Measurements from ENCODE around the gene SERPINA4. TPM values are rescaled to one million over a fixed set of nuclear protein-coding genes. Genes with fewer than 3 reads are reported as not detected.

SERPINA4 gene
- total RNA-seq, 1 donor from 2014 or later: not detected

- no peak for TF ChIP-seq EZH2 (IDR thresholded peaks at IDR 0.05; ENCODE audit: insufficient read depth, low read length)
- TF ChIP-seq, protein P1, sequence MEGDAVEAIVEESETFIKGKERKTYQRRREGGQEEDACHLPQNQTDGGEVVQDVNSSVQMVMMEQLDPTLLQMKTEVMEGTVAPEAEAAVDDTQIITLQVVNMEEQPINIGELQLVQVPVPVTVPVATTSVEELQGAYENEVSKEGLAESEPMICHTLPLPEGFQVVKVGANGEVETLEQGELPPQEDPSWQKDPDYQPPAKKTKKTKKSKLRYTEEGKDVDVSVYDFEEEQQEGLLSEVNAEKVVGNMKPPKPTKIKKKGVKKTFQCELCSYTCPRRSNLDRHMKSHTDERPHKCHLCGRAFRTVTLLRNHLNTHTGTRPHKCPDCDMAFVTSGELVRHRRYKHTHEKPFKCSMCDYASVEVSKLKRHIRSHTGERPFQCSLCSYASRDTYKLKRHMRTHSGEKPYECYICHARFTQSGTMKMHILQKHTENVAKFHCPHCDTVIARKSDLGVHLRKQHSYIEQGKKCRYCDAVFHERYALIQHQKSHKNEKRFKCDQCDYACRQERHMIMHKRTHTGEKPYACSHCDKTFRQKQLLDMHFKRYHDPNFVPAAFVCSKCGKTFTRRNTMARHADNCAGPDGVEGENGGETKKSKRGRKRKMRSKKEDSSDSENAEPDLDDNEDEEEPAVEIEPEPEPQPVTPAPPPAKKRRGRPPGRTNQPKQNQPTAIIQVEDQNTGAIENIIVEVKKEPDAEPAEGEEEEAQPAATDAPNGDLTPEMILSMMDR (IDR thresholded peaks at IDR 0.05; ENCODE audit: insufficient read depth, low read depth, low read length): no peak
These were observed 964 bp upstream of the SERPINA4 start for GRCh38 chr14:94560291-94560665.

DNA sequence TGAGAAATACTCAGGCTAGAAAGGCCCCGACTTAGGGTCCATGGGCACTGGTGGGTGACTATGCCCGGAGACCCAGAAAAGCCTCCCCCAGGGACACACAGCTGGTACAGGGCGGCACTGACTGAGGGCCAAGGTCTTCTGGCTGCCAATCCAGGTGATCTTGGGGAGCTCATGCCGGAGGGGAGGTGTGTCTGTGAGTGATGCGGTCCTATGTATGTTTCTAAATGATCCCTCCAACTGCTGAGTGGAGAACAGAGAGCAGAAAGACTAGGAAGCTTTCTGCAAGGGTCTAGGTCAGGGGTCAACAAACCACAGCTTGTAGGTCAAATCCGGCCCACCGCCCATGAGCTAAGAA lies 391 bp downstream of the SERPINA4 start:
- Histone ChIP-seq H4K20me1 (ENCODE audit: insufficient read depth, low read length) (no peaks in the 10 kb centered on the region), H3K36me3 (ENCODE audit: insufficient read depth, low read length) (no peaks in the 10 kb centered on the region), H3K9ac (ENCODE audit: low read length) (no peak overlapping the region), H3K4me3 (ENCODE audit: insufficient read depth, low read depth, low read length) (no peak overlapping the region), H3K79me2 (ENCODE audit: insufficient read depth, low read length) (no peaks in the 10 kb centered on the region), H3K9me3 (ENCODE audit: insufficient read depth, low read depth, low read length) (no peaks in the 10 kb centered on the region), H3K27me3 (ENCODE audit: insufficient read depth, low read length) (no peaks in the 10 kb centered on the region), H3K4me1 (ENCODE audit: insufficient read depth, low read length) (no peaks in the 10 kb centered on the region), H2AFZ (ENCODE audit: low read depth, low read length) (no peak overlapping the region), H3K27ac (ENCODE audit: low read depth, low read length) (no peak overlapping the region), H3K4me2 (ENCODE audit: low read length) (no peak overlapping the region)
- no peaks in the 10 kb centered on the region for H3K4me1 Mint-ChIP-seq (ENCODE audit: low read depth, unreplicated experiment)
- H3K4me3 Mint-ChIP-seq (ENCODE audit: unreplicated experiment): no peak overlapping the region
- TF ChIP-seq, protein P1 (IDR thresholded peaks at IDR 0.05; ENCODE audit: insufficient read depth, low read depth, low read length): no peak
- TF ChIP-seq EZH2 (IDR thresholded peaks at IDR 0.05; ENCODE audit: insufficient read depth, low read length): no peak
- H3K9me3 Mint-ChIP-seq (ENCODE audit: unreplicated experiment): peaks cover 3% of the 10 kb centered on the region
- H3K27me3 Mint-ChIP-seq (ENCODE audit: low read depth, unreplicated experiment): peaks cover 22% of the 10 kb centered on the region
- no peaks in the 10 kb centered on the region for H3K36me3 Mint-ChIP-seq (ENCODE audit: low read depth, unreplicated experiment)
- no peak overlapping the region for H3K27ac Mint-ChIP-seq (ENCODE audit: unreplicated experiment)
- no peak for DNase-seq (ENCODE audit: low read depth)
- no peak for FAIRE-seq

More at GRCh38 chr14:94560291-94560665, 964 bp upstream of the SERPINA4 start:
- peaks cover 13% of the 10 kb centered on the region for H3K27me3 Mint-ChIP-seq (ENCODE audit: low read depth, unreplicated experiment)
- Histone ChIP-seq H3K27ac (ENCODE audit: low read depth, low read length) (no peak overlapping the region), H3K9me3 (ENCODE audit: insufficient read depth, low read depth, low read length) (no peaks in the 10 kb centered on the region), H4K20me1 (ENCODE audit: insufficient read depth, low read length) (no peaks in the 10 kb centered on the region), H3K27me3 (ENCODE audit: insufficient read depth, low read length) (no peaks in the 10 kb centered on the region), H3K79me2 (ENCODE audit: insufficient read depth, low read length) (no peaks in the 10 kb centered on the region), H3K4me3 (ENCODE audit: insufficient read depth, low read depth, low read length) (no peak overlapping the region), H3K36me3 (ENCODE audit: insufficient read depth, low read length) (no peaks in the 10 kb centered on the region), H3K4me2 (ENCODE audit: low read length) (no peak overlapping the region), H2AFZ (ENCODE audit: low read depth, low read length) (no peak overlapping the region), H3K4me1 (ENCODE audit: insufficient read depth, low read length) (no peaks in the 10 kb centered on the region), H3K9ac (ENCODE audit: low read length) (no peak overlapping the region)
- H3K9me3 Mint-ChIP-seq (ENCODE audit: unreplicated experiment): peaks cover 4% of the 10 kb centered on the region
- no peaks in the 10 kb centered on the region for H3K4me1 Mint-ChIP-seq (ENCODE audit: low read depth, unreplicated experiment)
- no peak overlapping the region for H3K4me3 Mint-ChIP-seq (ENCODE audit: unreplicated experiment)
- H3K36me3 Mint-ChIP-seq (ENCODE audit: low read depth, unreplicated experiment): no peaks in the 10 kb centered on the region
- DNase-seq (ENCODE audit: low read depth) (no peak), FAIRE-seq (no peak)
- H3K27ac Mint-ChIP-seq (ENCODE audit: unreplicated experiment): no peak overlapping the region

- Mint-ChIP-seq H3K27me3 (ENCODE audit: low read depth, unreplicated experiment) (peaks cover 24% of the 10 kb centered on the region), H3K27ac (ENCODE audit: unreplicated experiment) (no peak overlapping the region), H3K36me3 (ENCODE audit: low read depth, unreplicated experiment) (no peaks in the 10 kb centered on the region), H3K4me3 (ENCODE audit: unreplicated experiment) (no peak overlapping the region), H3K9me3 (ENCODE audit: unreplicated experiment) (peaks cover 3% of the 10 kb centered on the region), H3K4me1 (ENCODE audit: low read depth, unreplicated experiment) (no peaks in the 10 kb centered on the region)
- Histone ChIP-seq H3K4me2 (ENCODE audit: low read length) (no peak overlapping the region), H3K4me3 (ENCODE audit: insufficient read depth, low read depth, low read length) (no peak overlapping the region), H3K27me3 (ENCODE audit: insufficient read depth, low read length) (no peaks in the 10 kb centered on the region), H2AFZ (ENCODE audit: low read depth, low read length) (no peak overlapping the region), H3K27ac (ENCODE audit: low read depth, low read length) (no peak overlapping the region), H4K20me1 (ENCODE audit: insufficient read depth, low read length) (no peaks in the 10 kb centered on the region), H3K79me2 (ENCODE audit: insufficient read depth, low read length) (no peaks in the 10 kb centered on the region), H3K9ac (ENCODE audit: low read length) (no peak overlapping the region), H3K4me1 (ENCODE audit: insufficient read depth, low read length) (no peaks in the 10 kb centered on the region), H3K36me3 (ENCODE audit: insufficient read depth, low read length) (no peaks in the 10 kb centered on the region), H3K9me3 (ENCODE audit: insufficient read depth, low read depth, low read length) (no peaks in the 10 kb centered on the region)
- FAIRE-seq (no peak), DNase-seq (ENCODE audit: low read depth) (no peak)
- no peak for TF ChIP-seq EZH2 (IDR thresholded peaks at IDR 0.05; ENCODE audit: insufficient read depth, low read length)
- TF ChIP-seq, protein P1 (IDR thresholded peaks at IDR 0.05; ENCODE audit: insufficient read depth, low read depth, low read length): no peak
These were observed 780 bp downstream of the SERPINA4 start for GRCh38 chr14:94562022-94562421.

Data from astrocyte (in vitro differentiated cells and primary cell).